Activated CD8-positive, alpha-beta memory T cell treated with anti-CD3 and anti-CD28 coated beads, Interleukin-2, amount 10 ng/mL, durations not matched to agents 7 days and 5 days (primary cell): Measurements from ENCODE around the gene SKIC3. TPM values are rescaled to one million over a fixed set of nuclear protein-coding genes. Genes with fewer than 3 reads are reported as not detected.

Experiments used
- ATAC-seq: fragments of 150-1000 bp; cut with Tn5 transposase; one replicate; pipeline ENCODE4 v1.10.0; 2021; ENCODE audit warnings: moderate library complexity
- CTCF ChIA-PET: fragments of 350-600 bp; sonication (Branson Sonifier 250); formaldehyde crosslinking; loops from one replicate; lab custom pipeline; 2021; ENCODE audit warnings: antibody characterized with exemption; lab: Charles Lee
- DNase-seq: peaks from one replicate; pipeline ENCODE4 v3.0.0-alpha.2; 2020
- H3K27ac Mint-ChIP-seq: one replicate; pipeline ENCODE4 v1.8.0; 2021; ENCODE audit warnings: mild to moderate bottlenecking, mixed read lengths
- H3K27me3 Mint-ChIP-seq: one replicate; pipeline ENCODE4 v1.8.0; 2021; ENCODE audit warnings: mixed read lengths
- H3K36me3 Mint-ChIP-seq: one replicate; pipeline ENCODE4 v1.8.0; 2021; ENCODE audit warnings: mild to moderate bottlenecking, mixed read lengths
- H3K4me1 Mint-ChIP-seq: one replicate; pipeline ENCODE4 v1.8.0; 2021; ENCODE audit warnings: mixed read lengths
- H3K4me3 Mint-ChIP-seq: one replicate; pipeline ENCODE4 v1.8.0; 2021; ENCODE audit warnings: mild to moderate bottlenecking, moderate library complexity, mixed read lengths
- H3K9me3 Mint-ChIP-seq: one replicate; pipeline ENCODE4 v1.8.0; 2022; ENCODE audit warnings: low read depth, mixed read lengths
- total RNA-seq, 2 experiments: library from RNA; stranded (reverse); gene quantifications; one replicate each; pipeline ENCODE4 v1.2.3, GENCODE V29; 2021

SKIC3 gene
- total RNA-seq, 2 experiments from 2014 or later = 64.1 to 75.0 TPM

DNA sequence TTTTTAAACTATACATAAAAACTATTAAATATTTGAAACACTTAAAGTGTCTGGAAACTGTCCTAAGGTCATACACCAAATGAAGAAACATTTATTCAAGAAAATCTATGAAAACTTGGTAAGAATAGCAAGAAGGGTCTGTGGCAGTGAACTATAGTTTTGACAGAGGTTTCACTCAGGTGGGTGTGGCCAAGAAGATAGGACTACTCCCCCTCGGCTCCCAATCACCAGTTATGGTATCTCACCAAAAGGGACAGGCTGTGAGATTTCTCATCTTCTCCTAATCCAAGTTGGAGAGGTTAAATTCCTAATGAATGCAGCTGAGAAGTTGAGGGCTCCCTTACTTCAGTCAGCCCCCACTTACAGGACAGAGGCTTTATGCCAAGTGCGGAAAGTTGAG, 3.1 kb upstream of the SKIC3 start:
- ATAC-seq (no peak), DNase-seq (no peak)
- peaks cover 2% of the 10 kb centered on the region for H3K36me3 Mint-ChIP-seq
- no peaks in the 10 kb centered on the region for H3K9me3 Mint-ChIP-seq
- CTCF ChIA-PET = no interaction called here
- peaks cover 25% of the 10 kb centered on the region for H3K4me1 Mint-ChIP-seq
- H3K27ac Mint-ChIP-seq = no peak overlapping the region
- no peaks in the 10 kb centered on the region for H3K27me3 Mint-ChIP-seq
- H3K4me3 Mint-ChIP-seq = no peak overlapping the region

DNA sequence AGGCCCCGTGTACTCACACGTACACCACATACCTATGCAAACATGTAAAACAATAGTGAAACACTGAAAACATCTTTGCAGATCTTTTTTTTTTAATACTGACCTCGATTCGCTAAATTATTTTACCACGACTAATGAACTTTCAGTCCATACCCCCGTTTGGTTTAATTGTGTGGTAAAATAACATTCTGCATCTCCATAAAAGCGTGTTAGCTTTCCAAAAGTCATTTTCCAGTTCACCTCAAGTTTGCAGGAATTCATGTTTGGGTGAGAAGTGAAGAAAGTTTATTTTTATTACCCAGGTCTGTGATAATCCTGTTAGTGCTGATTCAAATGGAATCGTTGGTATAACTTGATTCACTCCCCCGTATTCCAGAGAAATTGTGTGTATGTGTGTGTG, 776 bp upstream of the SKIC3 start:
- CTCF ChIA-PET = interaction anchor here (1.0 to 1.6 kb wide), 2 partner anchors 13 to 226 kb away, joined by 3 to 4 read pairs; no protein-coding TSS in a partner anchor
- DNase-seq = no peak
- no peaks in the 10 kb centered on the region for H3K9me3 Mint-ChIP-seq
- H3K4me3 Mint-ChIP-seq = peak overlapping the region; percentile 86
- H3K27me3 Mint-ChIP-seq = no peaks in the 10 kb centered on the region
- no peak for ATAC-seq
- H3K4me1 Mint-ChIP-seq = peaks cover 40% of the 10 kb centered on the region
- H3K27ac Mint-ChIP-seq = peak overlapping the region; percentile 87
- H3K36me3 Mint-ChIP-seq = peaks cover 15% of the 10 kb centered on the region

DNA sequence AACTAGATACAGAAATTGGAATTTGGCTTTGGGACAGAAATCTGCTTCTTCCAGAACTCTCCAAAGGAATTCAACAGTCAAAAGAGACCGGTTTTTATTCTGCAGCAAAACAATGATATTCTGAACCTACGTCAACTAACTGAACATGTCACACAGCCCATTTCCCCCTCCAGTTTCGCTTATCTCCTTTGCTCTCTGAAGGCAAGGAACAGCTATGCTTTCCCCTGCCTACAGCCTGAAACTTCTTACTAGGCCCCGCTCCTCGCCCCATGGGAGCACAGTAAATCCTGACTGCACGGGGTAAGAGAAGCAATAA, 488 bp downstream of the SKIC3 start:
- H3K4me3 Mint-ChIP-seq = peak overlapping the region; percentile 86
- CTCF ChIA-PET = interaction anchor here (0.7 to 1.6 kb wide), 2 partner anchors 12 to 93 kb away, joined by 3 to 4 read pairs; no protein-coding TSS in a partner anchor
- peak overlapping the region; percentile 87 for H3K27ac Mint-ChIP-seq
- no peaks in the 10 kb centered on the region for H3K27me3 Mint-ChIP-seq
- H3K9me3 Mint-ChIP-seq = no peaks in the 10 kb centered on the region
- peak; percentile 37 for ATAC-seq
- peaks cover 20% of the 10 kb centered on the region for H3K36me3 Mint-ChIP-seq
- DNase-seq = no peak
- H3K4me1 Mint-ChIP-seq = peaks cover 38% of the 10 kb centered on the region

DNA sequence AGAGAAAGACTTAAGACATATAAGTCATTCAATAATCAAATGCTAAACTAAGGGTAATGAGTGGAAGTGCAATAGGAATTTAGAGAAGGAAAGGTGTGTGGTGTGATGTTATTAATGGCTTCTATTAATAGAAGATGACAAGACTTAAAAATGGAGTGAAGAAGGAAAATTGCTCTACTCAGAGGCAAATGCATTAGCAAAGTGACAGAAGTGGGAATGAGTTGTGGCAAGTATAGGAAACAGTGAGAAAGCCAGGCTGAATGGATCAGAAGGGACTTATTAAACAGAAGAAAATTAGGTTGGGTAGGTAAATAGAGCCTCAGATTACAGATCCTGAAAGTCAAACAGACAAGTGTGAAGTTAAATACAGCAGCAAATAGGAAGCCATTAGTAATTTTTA, 5.7 kb downstream of the SKIC3 start:
- Mint-ChIP-seq H3K4me1 (peaks cover 34% of the 10 kb centered on the region), H3K9me3 (no peaks in the 10 kb centered on the region), H3K27ac (no peak overlapping the region), H3K27me3 (no peaks in the 10 kb centered on the region), H3K4me3 (no peak overlapping the region), H3K36me3 (peaks cover 40% of the 10 kb centered on the region)
- CTCF ChIA-PET = no interaction called here
- no peak for DNase-seq
- no peak for ATAC-seq

DNA sequence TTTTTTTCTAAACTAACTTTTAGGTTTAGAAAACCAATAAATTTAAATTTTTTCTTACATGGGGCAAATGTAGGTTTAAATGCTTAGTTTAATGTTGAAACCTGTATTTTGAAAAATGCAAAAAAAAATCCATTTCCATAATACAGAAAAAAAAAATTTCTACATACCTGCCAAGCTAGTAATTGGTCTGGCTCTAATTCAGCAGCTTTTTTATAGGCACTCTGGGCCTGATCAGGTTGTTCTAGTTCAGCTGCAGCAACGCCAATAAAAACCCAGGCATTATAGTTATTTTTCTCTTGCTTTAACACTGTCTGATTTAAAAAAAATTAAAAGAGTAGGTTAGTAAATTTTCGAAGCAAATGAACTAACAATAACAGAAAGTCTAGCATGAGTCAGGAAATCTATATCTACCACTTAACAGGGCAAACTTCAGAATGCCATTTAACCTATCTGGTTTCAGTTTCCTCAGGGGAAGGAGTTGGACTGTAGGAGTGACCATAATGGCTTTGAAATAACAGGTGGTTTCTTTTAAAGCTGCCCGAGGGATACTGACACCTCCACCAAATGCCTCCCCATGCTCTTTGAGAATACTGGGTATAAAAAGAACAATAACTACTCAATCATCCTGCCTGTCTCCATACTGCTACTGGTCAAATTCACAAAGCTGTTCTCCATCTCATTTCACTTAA, 11.6 kb downstream of the SKIC3 start:
- CTCF ChIA-PET = interaction anchor here (1.1 to 1.6 kb wide), 4 partner anchors 9 to 21 kb away, joined by 3 to 4 read pairs (median 3); partner anchors contain the start of genes ARSK and SKIC3
- Mint-ChIP-seq H3K9me3 (no peaks in the 10 kb centered on the region), H3K27ac (no peak overlapping the region), H3K4me3 (no peak overlapping the region), H3K36me3 (peaks cover 47% of the 10 kb centered on the region), H3K4me1 (peaks cover 12% of the 10 kb centered on the region), H3K27me3 (no peaks in the 10 kb centered on the region)
- DNase-seq = no peak
- peak; percentile 39 for ATAC-seq

DNA sequence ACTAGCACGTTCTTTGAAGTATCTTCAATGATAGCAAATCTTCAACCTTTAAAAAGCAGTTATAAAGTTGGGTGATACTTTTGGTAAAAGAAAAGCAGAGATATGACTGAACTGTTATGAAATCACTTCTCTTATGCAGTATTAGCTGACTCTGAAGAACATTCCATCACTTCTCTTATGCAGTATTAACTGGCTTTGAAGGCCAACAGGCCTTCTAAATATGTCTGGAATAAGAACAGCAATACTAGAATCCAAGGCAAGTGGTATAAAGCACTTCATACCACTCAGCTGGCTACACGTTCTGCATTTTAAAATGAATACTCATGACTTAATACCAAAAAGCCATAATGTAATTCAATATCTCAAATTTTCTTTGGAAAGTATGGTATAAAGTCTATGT, 17.3 kb downstream of the SKIC3 start:
- no peak for DNase-seq
- Mint-ChIP-seq H3K36me3 (peaks cover 62% of the 10 kb centered on the region), H3K9me3 (no peaks in the 10 kb centered on the region), H3K4me3 (no peak overlapping the region), H3K27ac (no peak overlapping the region), H3K27me3 (no peaks in the 10 kb centered on the region), H3K4me1 (peaks cover 6% of the 10 kb centered on the region)
- CTCF ChIA-PET = no interaction called here
- no peak for ATAC-seq

DNA sequence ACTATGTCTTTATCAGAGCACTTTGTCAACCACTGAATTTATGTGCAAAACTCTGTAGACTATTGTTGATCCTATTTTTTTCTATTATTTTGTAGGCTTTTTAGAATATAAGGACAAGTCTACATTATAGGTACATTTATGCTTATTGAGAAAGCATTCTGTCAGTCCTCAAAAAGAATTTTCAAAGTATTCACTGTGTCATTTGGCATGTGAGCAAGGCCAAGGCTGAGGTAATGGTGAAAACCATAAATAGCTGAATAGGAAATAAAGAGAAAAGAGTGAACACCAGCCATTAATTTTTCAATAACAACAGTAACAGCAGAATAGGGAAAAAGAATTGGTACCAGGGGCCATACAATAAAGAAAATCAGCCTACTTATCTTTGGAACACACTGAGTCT, 21.0 kb downstream of the SKIC3 start:
- ATAC-seq (no peak), DNase-seq (no peak)
- Mint-ChIP-seq H3K27ac (no peak overlapping the region), H3K4me1 (peaks cover 6% of the 10 kb centered on the region), H3K27me3 (no peaks in the 10 kb centered on the region), H3K9me3 (no peaks in the 10 kb centered on the region), H3K4me3 (no peak overlapping the region), H3K36me3 (peaks cover 44% of the 10 kb centered on the region)
- CTCF ChIA-PET = interaction anchor here (1.2 to 1.5 kb wide), 2 partner anchors 10 to 11 kb away, joined by 3 read pairs; no protein-coding TSS in a partner anchor

DNA sequence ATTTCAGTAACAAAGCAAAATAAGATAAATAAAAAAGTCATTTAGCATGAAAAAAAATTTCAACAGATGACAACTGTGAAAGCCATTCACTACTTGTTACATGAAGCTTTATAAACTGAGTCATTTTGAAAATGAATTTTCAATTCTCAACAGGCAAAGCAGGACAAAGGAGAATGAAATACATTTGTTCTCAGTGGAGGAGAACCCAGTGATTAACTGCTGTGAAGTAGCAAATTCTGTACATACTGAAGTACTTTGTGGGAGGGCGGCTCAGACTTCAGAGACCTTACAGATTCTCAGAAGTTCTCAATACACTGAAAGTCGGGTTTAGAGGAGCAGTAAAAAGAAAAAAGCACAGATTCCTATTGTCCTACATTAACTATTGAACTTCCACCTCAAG, 21.7 kb downstream of the SKIC3 start:
- H3K9me3 Mint-ChIP-seq = no peaks in the 10 kb centered on the region
- H3K4me1 Mint-ChIP-seq = peaks cover 6% of the 10 kb centered on the region
- H3K36me3 Mint-ChIP-seq = peaks cover 44% of the 10 kb centered on the region
- CTCF ChIA-PET = interaction anchor here (1.5 kb wide), 1 partner anchor 10 kb away, joined by 3 read pairs; no protein-coding TSS in a partner anchor
- no peak overlapping the region for H3K27ac Mint-ChIP-seq
- no peaks in the 10 kb centered on the region for H3K27me3 Mint-ChIP-seq
- ATAC-seq (no peak), DNase-seq (no peak)
- no peak overlapping the region for H3K4me3 Mint-ChIP-seq

DNA sequence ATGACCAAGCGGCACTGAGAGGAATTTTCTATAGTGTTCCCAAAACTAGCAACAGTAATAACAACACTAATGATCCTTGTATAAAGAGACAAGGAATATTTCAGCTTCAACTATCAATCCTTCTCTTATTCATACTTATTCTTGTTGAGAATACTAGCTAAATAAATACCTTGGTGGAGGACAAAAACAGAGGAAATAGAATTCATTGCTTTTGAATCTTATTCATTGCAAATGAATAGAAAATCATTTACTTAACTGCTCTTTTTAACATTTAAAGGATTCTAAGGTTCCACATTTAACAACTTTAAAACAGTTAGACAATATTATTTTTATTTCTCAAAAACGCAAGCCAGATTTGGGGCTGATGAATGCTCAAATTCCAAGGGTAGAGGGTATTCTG, 22.4 kb downstream of the SKIC3 start:
- no peak for DNase-seq
- H3K27ac Mint-ChIP-seq = no peak overlapping the region
- H3K4me3 Mint-ChIP-seq = no peak overlapping the region
- CTCF ChIA-PET = interaction anchor here (1.5 kb wide), 1 partner anchor 9 kb away, joined by 3 read pairs; no protein-coding TSS in a partner anchor
- no peaks in the 10 kb centered on the region for H3K9me3 Mint-ChIP-seq
- peaks cover 6% of the 10 kb centered on the region for H3K4me1 Mint-ChIP-seq
- peaks cover 48% of the 10 kb centered on the region for H3K36me3 Mint-ChIP-seq
- no peaks in the 10 kb centered on the region for H3K27me3 Mint-ChIP-seq
- no peak for ATAC-seq

DNA sequence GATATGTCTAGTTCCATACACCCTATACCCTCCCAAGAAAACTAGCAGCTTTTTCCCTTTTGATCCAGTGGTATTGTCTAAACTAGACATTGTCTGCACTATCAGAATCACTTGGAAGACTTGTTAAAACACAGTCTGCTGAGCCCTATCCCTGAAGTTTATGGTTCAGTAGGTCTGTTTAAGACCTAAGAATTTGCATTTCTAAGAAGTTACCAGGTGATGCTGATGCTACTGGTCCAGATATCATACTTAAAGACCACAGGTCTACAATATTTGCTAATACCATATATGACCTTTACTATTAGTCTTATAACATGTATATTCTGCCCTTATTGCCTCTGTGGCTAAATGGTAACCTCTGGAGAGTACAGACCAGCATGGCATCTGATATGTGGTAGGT, 23.3 kb downstream of the SKIC3 start:
- peaks cover 44% of the 10 kb centered on the region for H3K36me3 Mint-ChIP-seq
- H3K4me1 Mint-ChIP-seq = peaks cover 6% of the 10 kb centered on the region

DNA sequence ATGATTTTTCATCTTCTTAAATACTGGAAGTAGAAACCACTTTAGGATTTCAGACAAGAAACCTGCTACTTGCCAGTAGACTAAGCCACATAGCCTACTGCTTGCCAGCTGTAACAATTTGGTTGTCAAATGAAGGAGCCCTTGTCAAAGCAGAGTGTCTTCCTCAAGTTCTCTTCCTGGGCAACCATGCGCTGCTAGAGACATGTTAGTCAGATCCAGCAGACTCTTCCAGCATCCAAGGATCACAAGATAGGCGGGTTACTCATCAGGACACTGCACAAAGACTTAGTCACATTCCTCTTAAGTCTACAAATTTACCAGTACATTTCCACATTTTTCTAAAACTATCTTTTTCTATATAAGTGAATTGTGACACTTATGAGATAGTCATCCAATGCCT, 24.4 kb downstream of the SKIC3 start:
- no peak for DNase-seq
- no peak for ATAC-seq
- Mint-ChIP-seq H3K9me3 (no peaks in the 10 kb centered on the region), H3K36me3 (peaks cover 40% of the 10 kb centered on the region), H3K4me1 (peaks cover 6% of the 10 kb centered on the region), H3K27me3 (no peaks in the 10 kb centered on the region), H3K27ac (no peak overlapping the region), H3K4me3 (no peak overlapping the region)
- CTCF ChIA-PET = interaction anchor here (1.0 kb wide), 1 partner anchor 13 kb away, joined by 3 read pairs; no protein-coding TSS in a partner anchor

More for the DNA sequence above, 23.3 kb downstream of the SKIC3 start:
- Mint-ChIP-seq H3K27ac (no peak overlapping the region), H3K4me3 (no peak overlapping the region), H3K9me3 (no peaks in the 10 kb centered on the region), H3K27me3 (no peaks in the 10 kb centered on the region)
- ATAC-seq = no peak
- no peak for DNase-seq
- CTCF ChIA-PET = interaction anchor here (1.0 kb wide), 1 partner anchor 12 kb away, joined by 3 read pairs; no protein-coding TSS in a partner anchor

DNA sequence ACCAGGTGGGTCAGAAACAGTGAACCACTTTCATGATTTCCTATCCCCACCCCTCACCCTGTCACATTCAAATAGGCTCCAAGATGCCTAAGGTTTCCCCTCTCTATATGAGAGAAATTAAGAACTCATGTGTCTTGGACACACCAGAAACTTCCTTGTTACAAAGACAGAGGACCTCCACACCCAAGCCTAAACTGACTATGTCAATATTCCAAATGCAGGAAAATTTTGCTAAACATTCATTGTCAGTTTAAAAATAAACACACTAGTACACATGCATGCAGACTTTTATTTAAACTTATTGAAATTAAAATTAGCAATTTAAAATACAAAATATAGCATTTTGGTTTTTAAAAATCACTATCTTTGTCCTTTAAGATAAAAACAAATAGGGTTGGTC, 26.2 kb downstream of the SKIC3 start:
- Mint-ChIP-seq H3K4me3 (no peak overlapping the region), H3K36me3 (peaks cover 29% of the 10 kb centered on the region), H3K27ac (no peak overlapping the region), H3K9me3 (no peaks in the 10 kb centered on the region), H3K27me3 (no peaks in the 10 kb centered on the region), H3K4me1 (peaks cover 5% of the 10 kb centered on the region)
- ATAC-seq = no peak
- DNase-seq = no peak
- CTCF ChIA-PET = no interaction called here

DNA sequence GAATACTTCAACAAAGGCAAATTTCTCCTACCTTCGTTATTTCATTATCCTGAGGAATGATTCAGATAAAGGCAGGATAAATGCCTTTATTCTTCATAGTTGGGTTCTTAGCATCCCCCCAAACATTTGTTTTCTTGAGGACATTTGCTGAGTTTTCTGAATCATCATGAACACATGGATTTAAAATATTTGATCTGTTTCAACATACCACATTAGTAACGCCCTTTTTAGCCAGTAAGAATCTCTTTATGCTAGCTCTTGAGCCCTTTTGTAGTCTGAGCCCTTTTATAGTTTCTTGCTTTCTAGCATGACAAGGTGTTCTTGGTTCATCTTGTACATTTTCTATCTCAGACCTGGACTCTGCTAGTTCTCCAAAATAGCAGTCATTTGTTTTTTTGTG, 27.9 kb downstream of the SKIC3 start:
- Mint-ChIP-seq H3K27ac (no peak overlapping the region), H3K9me3 (no peaks in the 10 kb centered on the region), H3K36me3 (peaks cover 31% of the 10 kb centered on the region), H3K27me3 (no peaks in the 10 kb centered on the region), H3K4me3 (no peak overlapping the region), H3K4me1 (no peaks in the 10 kb centered on the region)
- DNase-seq = no peak
- CTCF ChIA-PET = no interaction called here
- ATAC-seq = no peak

DNA sequence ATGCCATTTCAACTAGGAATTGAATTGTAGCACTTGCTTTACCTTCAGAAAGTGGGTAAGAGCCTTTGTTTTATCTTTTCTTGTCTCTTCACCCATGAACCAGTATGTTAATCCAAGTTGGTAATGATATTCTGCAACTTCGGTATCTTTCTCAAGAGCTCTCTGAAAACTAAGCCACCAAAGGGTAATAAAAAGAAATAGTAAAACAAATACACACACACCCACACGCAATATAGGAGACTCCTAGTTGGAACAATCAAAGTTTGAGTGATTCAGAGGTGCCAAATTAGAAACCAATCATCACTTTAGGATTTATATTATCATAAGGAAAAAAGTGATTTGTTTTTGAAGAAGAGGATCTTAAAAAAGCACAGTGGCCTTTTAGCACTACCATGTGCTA, 30.4 kb downstream of the SKIC3 start:
- H3K27ac Mint-ChIP-seq = no peak overlapping the region
- H3K36me3 Mint-ChIP-seq = peaks cover 39% of the 10 kb centered on the region
- no peak overlapping the region for H3K4me3 Mint-ChIP-seq
- CTCF ChIA-PET = no interaction called here
- no peaks in the 10 kb centered on the region for H3K4me1 Mint-ChIP-seq
- no peaks in the 10 kb centered on the region for H3K27me3 Mint-ChIP-seq
- no peaks in the 10 kb centered on the region for H3K9me3 Mint-ChIP-seq
- DNase-seq (no peak), ATAC-seq (no peak)
